Measurements from ENCODE around the gene SPRED2.

- TF ChIP-seq POLR2A (IDR thresholded peaks at IDR 0.05; ENCODE audit: low read depth, low read length) (no peak), TAF1 (IDR thresholded peaks at IDR 0.05; ENCODE audit: borderline replicate concordance, low read depth, low read length) (no peak), POLR2AphosphoS5 (IDR thresholded peaks at IDR 0.05; ENCODE audit: low read depth, low read length) (no peak)
These were observed 62.8 kb downstream of the SPRED2 start for GRCh38 chr2:65369574-65369973.
